HG03097 (cell line): ENCODE measurements around the gene PLEKHA6.

ENCODE experiments used
- ATAC-seq: cut with Tn5 transposase; IDR thresholded peaks from one replicate; pipeline ENCODE4 v1.9.1; 2021; ENCODE audit not compliant: unreplicated experiment, low FRiP score

PLEKHA6 gene

GRCh38 chr1:204382714-204383083 lies 23.0 kb upstream of the PLEKHA6 start:
- ATAC-seq = no peak

DNA sequence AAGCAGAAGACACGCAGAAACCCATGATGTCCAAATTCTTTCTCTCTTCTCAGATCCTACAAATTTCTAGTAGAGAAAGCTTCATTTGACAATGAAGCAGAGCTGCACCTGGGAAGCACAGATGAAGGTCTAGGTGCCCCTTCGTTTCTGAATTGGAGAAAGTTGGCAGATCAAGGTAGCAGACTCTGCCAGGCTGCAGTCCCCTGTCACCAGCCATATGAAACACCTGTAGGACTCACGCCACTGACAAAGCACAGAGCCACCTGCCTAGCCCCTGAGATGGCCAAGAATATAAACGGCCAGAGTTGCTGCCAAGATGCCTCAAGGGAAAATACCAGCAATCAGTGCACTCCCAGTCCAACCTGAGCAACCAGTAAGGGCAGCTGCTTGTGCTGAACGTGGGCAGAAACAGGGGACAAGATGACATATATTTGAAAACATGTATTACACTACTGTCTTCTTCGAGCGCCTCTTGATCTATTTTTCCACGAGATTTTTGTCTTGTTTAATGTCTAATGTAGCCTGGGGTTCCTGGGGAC lies 20.6 kb upstream of the PLEKHA6 start:
- no peak for ATAC-seq

DNA sequence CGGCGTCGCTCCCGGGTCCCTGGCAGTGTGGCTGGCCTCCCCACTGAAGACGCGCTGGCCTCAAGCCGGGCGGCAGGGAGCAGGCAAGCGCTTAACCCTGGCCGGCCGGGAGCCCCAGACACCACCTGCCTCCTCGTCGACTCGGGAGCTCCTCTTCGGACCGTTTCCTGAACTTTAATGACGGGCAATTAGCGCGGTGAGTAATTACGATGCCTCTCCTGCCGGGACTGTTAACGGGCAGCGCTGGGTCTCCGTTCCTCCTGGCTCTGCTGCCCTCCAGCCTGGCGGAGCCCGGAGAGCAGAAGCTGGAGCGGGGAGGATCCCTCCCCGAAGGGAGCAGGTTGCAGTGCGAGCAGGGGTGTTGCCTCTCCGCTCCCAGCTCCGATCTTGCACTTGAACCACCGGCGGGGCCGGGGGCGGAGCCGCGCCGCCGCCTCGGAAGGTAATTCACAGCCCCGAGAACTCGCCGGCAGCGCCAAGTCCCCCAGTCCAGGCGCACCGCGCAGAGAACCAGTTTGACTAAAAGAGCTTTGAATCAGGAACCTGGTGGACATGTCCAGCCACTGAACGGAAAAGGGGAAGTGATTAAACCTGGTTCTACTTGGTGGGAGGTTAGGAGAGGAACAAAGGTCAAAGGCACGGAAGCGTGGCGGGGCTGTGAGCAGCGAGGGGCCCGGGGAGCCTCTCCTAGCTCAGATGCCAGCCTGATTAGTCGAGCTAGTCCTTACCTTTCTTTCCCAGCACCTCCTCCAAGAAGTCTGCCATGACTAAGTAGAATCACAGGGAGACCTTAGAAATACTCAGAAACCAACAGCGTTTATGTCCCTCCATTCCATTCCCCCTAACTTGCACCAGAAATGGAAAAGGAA lies 18.3 kb upstream of the PLEKHA6 start:
- ATAC-seq = no peak

DNA sequence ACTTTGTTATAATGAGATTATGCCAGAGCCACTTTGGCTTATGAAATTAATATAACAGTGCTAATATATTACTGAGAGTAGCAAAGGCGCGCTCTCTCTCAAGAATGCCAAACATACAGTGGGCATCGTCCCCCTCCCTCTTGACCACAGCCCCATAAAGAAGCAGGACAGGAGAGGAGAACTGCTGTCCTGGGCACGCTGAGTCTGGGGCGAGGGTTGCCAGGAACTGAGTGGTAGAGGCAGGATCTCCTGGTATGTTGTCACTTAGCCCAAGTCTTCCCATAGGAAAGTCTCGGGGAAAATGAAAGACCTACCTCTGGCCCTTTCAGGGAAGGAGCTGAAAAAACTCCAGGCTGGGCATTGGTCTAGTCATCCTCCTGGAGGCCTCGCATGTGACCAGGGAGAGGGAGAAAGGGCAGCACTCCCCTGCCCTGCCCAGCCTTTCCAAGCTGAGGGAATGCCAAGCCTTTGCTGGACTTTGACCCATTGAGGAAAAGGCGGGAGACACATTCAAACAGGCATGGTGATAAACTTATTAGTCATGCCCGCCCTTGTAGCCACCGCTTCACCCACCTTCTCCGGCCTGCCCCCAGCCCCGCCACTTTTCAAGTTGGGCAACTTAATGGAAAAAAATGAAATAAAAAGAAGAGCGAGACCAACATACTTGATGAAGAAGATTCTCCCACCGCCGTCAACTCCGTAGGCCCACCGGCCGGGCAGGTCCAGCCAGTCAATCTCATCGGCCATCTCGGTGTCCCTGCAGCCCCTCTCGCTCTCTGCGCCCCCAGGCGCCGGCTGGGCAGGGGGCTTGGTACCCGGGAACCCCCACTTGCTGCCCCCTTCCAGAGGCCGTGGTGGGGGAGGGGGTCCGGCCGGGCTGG lies 17.4 kb upstream of the PLEKHA6 start:
- ATAC-seq = no peak

- no peak for ATAC-seq
Observed at GRCh38 chr1:204376465-204376864, 16.7 kb upstream of the PLEKHA6 start.

DNA sequence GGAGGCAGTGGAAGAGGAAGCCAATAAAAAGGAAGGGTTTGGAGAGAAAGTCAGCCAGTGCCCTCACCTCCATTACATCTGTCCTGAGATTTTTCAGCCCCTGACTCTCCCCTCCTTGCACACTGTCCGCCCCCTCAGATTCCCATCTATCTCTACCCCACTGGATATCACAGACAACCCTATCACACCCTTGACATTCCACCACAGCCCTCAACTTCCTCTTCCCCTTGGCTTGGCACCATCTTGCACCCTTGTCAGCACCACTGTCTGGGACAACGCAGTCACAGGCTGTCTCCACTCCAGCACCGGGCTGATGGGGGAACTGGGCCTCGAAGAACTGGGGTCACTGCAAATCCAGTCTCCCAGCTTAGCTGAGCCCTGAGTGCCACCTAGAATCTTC lies 14.2 kb upstream of the PLEKHA6 start:
- ATAC-seq = no peak

- ATAC-seq = no peak
Observed at GRCh38 chr1:204370176-204370575, 10.4 kb upstream of the PLEKHA6 start.

GRCh38 chr1:204368996-204369726 lies 9.4 kb upstream of the PLEKHA6 start:
- ATAC-seq = no peak

DNA sequence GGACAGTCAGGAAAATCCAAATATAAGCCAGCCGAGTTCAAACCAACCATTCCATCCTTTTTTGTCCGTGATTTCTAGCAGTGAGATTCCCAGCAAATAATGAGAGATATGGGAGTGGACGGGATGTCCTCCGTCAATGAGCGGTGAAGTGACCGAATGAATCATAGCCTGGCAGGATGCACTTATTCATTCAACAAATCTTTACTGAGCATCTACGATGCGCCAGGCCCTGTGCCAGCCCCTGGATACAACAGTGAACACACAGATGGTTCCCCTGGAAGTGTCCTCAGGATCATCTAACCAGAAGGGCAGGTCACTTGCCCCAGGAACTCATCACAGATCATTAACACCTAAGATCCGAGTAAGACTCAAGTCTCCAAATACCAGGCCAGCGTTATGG lies 8.2 kb upstream of the PLEKHA6 start:
- ATAC-seq = no peak

DNA sequence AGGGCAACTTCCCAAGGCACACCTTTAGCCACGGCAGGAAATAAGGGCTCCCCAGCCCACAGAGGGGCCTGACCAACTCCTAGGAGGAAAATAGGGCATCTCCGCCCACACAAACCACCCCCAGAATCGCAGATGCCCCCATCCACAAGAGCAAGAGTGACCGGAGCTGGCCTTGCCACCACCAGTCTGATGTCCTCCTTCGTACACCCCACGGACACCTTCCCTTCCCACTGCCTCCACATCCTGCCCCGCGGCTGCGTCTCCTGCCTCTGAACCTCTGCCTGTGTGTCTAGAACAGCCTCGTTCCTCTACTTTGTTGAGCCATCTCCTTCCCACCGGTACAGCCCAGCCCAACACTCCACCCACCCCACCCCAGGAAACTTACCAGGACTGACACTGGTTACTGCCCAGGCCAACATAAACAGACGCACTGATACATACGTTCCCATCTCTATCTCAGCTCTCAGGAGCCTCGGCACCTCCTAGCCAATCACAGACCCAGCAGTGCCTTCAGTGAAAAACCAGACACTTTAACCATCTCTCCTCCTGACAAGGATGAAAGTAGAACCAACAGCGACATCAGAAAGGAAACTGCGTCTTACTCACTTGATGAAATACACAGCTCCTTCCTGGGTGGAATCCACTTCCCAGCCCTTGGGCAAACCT lies 7.6 kb upstream of the PLEKHA6 start:
- no peak for ATAC-seq

DNA sequence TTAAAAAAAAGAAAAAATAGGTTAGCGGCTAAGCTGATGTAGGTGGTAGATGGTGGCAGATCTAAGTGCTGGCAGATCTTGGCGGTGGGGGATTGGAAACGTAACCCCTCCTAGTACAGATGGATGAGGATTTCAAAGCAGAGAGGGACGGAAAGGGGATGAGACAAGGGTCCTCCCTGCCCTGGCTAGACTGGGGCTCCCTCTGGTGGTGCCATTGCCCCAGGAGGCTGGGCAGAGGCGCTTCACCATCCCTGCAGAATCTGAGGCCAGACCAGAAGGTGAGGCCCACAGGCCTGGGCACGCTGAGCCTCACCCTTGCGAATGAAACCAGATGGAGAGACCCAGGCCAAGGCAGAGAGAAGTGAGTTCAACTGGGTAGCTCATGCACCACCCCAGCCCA lies 7.0 kb upstream of the PLEKHA6 start:
- no peak for ATAC-seq

- no peak for ATAC-seq
Observed at GRCh38 chr1:204363335-204364114, 3.8 kb upstream of the PLEKHA6 start.

DNA sequence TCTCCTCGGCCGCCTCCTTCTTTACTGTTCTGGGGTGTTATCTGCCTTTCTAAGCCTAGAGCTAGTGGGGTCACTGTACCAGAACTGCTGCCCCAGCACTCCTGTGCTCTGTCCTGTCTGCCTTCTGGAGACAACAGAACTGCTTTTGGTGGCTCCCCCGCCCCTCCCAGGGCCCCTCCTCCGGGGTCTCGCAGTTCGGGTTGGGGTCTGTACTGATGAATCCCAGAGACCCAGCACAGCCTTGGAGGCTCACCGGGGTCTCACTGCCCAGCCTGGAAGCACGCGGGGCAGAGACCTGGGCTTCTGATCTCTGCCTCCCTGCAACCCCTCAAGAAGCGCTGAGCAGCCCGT lies 3.2 kb upstream of the PLEKHA6 start:
- ATAC-seq = no peak

DNA sequence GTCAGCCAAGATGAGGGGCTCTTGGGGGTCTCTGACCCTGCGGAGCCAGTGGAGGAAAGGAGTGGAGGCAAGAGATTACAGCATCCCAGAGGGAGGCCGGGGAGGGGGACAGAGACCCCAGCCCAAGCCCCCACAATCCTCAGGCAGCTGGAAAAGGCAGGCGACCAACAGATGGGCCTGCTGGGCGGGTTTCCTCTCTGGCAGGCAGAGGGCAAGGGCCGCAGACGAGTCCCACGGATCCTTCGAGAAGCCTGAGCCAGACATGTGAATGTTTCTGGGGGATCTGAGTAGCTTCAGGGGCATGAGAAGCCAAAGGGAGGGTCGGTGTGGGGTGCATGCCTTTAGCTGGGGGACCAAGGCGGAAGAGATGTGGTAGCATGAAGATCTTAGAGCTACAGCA lies 2.1 kb upstream of the PLEKHA6 start:
- no peak for ATAC-seq

GRCh38 chr1:204361341-204361771 lies 1.6 kb upstream of the PLEKHA6 start:
- no peak for ATAC-seq

DNA sequence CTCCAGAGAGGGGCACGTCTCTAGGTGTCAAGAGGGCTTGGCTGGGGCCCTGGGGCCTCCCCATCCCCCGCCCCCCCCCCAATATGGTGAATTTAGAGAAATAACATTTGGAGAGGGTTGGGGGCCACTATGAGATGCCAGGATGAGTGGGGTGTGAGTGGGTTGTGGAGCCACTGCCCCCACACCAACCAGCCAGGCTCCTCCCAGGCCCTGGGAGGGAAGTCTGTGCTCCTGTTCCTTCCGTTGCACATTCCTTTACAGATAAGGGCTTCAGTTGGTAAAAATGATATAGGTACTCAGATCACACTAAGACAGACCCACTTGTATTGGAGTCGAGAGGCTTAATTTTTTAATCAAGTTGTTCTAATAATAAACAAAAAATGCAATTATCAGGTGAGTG lies 585 bp upstream of the PLEKHA6 start:
- ATAC-seq = no peak

- ATAC-seq = no peak
Observed at GRCh38 chr1:204359131-204359473, 627 bp downstream of the PLEKHA6 start.

DNA sequence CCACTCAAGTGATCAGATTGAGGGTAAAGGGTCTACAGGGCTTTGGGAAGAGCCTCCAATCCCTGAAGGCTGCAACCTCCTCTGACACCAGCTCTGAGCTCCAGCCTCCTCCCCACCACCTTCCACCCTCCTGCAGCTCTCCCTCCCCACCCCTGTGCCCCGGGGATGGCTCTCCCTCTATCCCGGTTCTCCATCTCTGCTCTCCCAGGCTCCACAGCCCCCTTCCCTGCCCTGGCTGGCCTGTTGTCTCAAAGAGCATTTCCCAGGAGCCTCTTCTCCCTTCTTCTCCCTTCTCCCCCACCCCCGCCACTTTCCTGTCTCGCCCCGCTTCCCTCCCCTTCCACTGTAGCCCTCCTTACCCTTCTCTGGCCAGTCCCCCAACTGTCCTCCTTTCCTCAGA lies 1.1 kb downstream of the PLEKHA6 start:
- no peak for ATAC-seq

- no peak for ATAC-seq
Observed at GRCh38 chr1:204357551-204358490, 1.9 kb downstream of the PLEKHA6 start.
